OCI-LY3 (cell line): ENCODE results near the gene FXYD2.

Experiments used
- H2AFZ ChIP-seq: fragments of 200-600, 300-600 bp; shearing (Covaris generic); 2 replicates; pipeline ENCODE4 v1.6.0; 2014; ENCODE audit warnings: antibody characterized with exemption, low read depth, low read length
- H3K27ac ChIP-seq: fragments of 200-600, 300-600 bp; sonication (generic); 2 replicates; pipeline ENCODE4 v1.5.1; 2014; ENCODE audit warnings: mild to moderate bottlenecking, low read length, moderate library complexity, mixed read lengths
- H3K27me3 ChIP-seq: fragments of 200-600, 300-600 bp; sonication (generic); 2 replicates; pipeline ENCODE4 v1.6.1; 2014; ENCODE audit warnings: low read depth, low read length, mixed read lengths
- H3K36me3 ChIP-seq: fragments of 200-600, 300-600 bp; sonication (generic); replicated peaks from 2 replicates; pipeline ENCODE3; 2014; ENCODE audit warnings: low read depth, low read length, mixed read lengths
- H3K4me1 ChIP-seq: fragments of 300-600, 200-600 bp; sonication (generic); 2 replicates; pipeline ENCODE4 v1.6.1; 2014; ENCODE audit warnings: low read length, mixed read lengths
- H3K4me2 ChIP-seq: fragments of 200-600, 300-600 bp; sonication (generic); 2 replicates; pipeline ENCODE4 v1.6.1; 2014; ENCODE audit warnings: low read length, mixed read lengths
- H3K4me3 ChIP-seq: fragments of 300-600, 200-600 bp; sonication (generic); 2 replicates; pipeline ENCODE4 v1.5.1; 2014; ENCODE audit warnings: antibody characterized with exemption, mild to moderate bottlenecking, low read length, moderate library complexity
- H3K79me2 ChIP-seq: fragments of 300-600, 200-600 bp; shearing (Covaris generic); 2 replicates; pipeline ENCODE4 v1.6.1; 2014; ENCODE audit warnings: mild to moderate bottlenecking, low read length, mixed read lengths
- H3K9ac ChIP-seq: fragments of 300-600, 200-600 bp; shearing (Covaris generic); 2 replicates; pipeline ENCODE4 v1.6.0; 2014; ENCODE audit warnings: mild to moderate bottlenecking, low read length, moderate library complexity
- H3K9me3 ChIP-seq: fragments of 200-600, 300-600 bp; shearing (Covaris generic); 2 replicates; pipeline ENCODE4 v1.6.1; 2014; ENCODE audit warnings: low read length, mixed read lengths; ENCODE audit not compliant: insufficient read depth
- H4K20me1 ChIP-seq: fragments of 200-600, 300-600 bp; sonication (generic); 2 replicates; pipeline ENCODE4 v1.6.1; 2016; ENCODE audit warnings: low read length, mixed read lengths; ENCODE audit not compliant: insufficient read depth
- EZH2phosphoT487 ChIP-seq: fragments of 200-600 bp; shearing (Covaris generic); IDR thresholded peaks from 2 replicates; pipeline ENCODE4 v1.6.1; 2018; ENCODE audit warnings: antibody characterized with exemption, mixed run types, low read depth
- TF ChIP-seq, protein P1 (sequence below): fragments of 200-600, 300-600 bp; sonication (generic); IDR thresholded peaks from 2 replicates; pipeline ENCODE4 v1.5.1; 2014; ENCODE audit warnings: antibody characterized with exemption, low read length, low read depth

Gene FXYD2

DNA sequence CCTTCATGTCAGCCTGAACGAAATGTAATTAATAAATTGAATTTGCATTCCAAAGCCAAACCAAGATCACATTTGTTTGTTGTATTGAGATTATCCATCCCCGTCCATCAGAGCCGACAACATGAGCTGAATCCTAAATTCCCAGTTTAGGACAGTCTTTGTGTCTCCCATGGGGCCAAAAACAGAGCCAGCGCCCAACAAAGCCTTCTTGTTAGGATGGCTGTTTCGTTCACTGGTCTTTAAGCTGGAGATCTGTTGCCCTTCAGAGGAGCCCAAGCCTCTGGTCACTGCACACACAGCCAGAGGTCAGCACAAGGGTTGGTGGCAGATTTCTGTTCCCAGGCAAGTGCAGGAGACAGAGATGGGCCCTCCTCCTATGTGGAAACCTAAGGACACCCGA lies 53.3 kb downstream of the FXYD2 start:
- TF ChIP-seq, protein P1, sequence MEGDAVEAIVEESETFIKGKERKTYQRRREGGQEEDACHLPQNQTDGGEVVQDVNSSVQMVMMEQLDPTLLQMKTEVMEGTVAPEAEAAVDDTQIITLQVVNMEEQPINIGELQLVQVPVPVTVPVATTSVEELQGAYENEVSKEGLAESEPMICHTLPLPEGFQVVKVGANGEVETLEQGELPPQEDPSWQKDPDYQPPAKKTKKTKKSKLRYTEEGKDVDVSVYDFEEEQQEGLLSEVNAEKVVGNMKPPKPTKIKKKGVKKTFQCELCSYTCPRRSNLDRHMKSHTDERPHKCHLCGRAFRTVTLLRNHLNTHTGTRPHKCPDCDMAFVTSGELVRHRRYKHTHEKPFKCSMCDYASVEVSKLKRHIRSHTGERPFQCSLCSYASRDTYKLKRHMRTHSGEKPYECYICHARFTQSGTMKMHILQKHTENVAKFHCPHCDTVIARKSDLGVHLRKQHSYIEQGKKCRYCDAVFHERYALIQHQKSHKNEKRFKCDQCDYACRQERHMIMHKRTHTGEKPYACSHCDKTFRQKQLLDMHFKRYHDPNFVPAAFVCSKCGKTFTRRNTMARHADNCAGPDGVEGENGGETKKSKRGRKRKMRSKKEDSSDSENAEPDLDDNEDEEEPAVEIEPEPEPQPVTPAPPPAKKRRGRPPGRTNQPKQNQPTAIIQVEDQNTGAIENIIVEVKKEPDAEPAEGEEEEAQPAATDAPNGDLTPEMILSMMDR, result no peak
- no peak for TF ChIP-seq EZH2phosphoT487
- Histone ChIP-seq H3K4me3 (no peak overlapping the region), H3K27ac (no peak overlapping the region), H3K4me2 (no peak overlapping the region), H3K4me1 (no peaks in the 10 kb centered on the region), H3K36me3 (no peaks in the 10 kb centered on the region), H3K9me3 (no peaks in the 10 kb centered on the region), H4K20me1 (no peaks in the 10 kb centered on the region), H3K9ac (no peak overlapping the region), H3K79me2 (no peaks in the 10 kb centered on the region), H2AFZ (no peak overlapping the region), H3K27me3 (peaks cover 34% of the 10 kb centered on the region)

DNA sequence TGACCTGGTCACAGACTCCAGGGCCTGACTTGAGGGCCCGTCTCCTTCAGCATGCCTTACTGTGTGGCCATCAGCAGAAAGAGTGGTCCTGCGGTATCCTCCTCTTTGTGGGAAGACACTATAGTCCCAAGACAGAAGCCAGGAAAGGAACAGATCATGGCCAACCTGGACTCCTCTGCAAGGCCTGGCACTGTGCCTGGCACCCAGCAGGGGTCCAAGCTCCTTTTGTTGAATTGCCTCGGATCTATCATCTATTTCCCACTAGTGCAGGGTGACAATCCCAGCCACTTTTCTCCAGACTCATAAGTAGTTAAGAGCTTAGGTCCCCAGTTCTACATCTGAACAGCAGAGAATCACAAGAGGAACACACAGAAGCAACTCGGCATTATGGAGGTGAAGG lies 54.5 kb downstream of the FXYD2 start:
- no peak for TF ChIP-seq EZH2phosphoT487
- TF ChIP-seq, protein P1, result no peak
- Histone ChIP-seq H3K36me3 (no peaks in the 10 kb centered on the region), H3K27ac (no peak overlapping the region), H2AFZ (no peak overlapping the region), H3K79me2 (no peaks in the 10 kb centered on the region), H3K4me3 (no peak overlapping the region), H3K27me3 (peaks cover 31% of the 10 kb centered on the region), H3K4me2 (no peak overlapping the region), H3K9ac (no peak overlapping the region), H3K9me3 (no peaks in the 10 kb centered on the region), H4K20me1 (no peaks in the 10 kb centered on the region), H3K4me1 (no peaks in the 10 kb centered on the region)
